K562 (cell line): ENCODE results near the gene NDOR1. TPM values are rescaled to one million over a fixed set of nuclear protein-coding genes. Genes with fewer than 3 reads are reported as not detected.

ENCODE experiments used
- ATF4 ChIP-seq: fragments of 450-650 bp; formaldehyde crosslinking; IDR thresholded peaks from 2 replicates; pipeline ENCODE4 v1.4.0; 2022; ENCODE audit warnings: mild to moderate bottlenecking, moderate library complexity
- CCNT2 ChIP-seq: IDR thresholded peaks from 2 replicates; pipeline ENCODE4 v1.6.1; 2011; ENCODE audit warnings: borderline replicate concordance, low read depth, mild to moderate bottlenecking, moderate library complexity, mixed read lengths, low read length; ENCODE audit not compliant: insufficient read length; ENCODE audit errors: extremely low read depth
- CEBPB ChIP-seq: fragments of 450-650 bp; IDR thresholded peaks from 2 replicates; pipeline ENCODE4 v1.6.1; 2016; ENCODE audit warnings: missing genetic modification characterization, missing compliant biosample characterization
- ELF1 ChIP-seq: fragments of 200-800 bp; sonication (Bioruptor generic); IDR thresholded peaks from 2 replicates; pipeline ENCODE4 v1.6.1; 2016; ENCODE audit warnings: missing genetic modification characterization, missing compliant biosample characterization
- GABPB1 ChIP-seq: sonication (generic); formaldehyde crosslinking; IDR thresholded peaks from 2 replicates; pipeline ENCODE4 v1.8.0; 2022; ENCODE audit warnings: mild to moderate bottlenecking, missing genetic modification reagents
- HNRNPLL ChIP-seq: fragments of 200-400 bp; formaldehyde crosslinking; IDR thresholded peaks from 2 replicates; pipeline ENCODE4 v1.6.1; 2017; ENCODE audit warnings: low read length, low read depth, mild to moderate bottlenecking; ENCODE audit not compliant: poor library complexity, severe bottlenecking
- ILF3 ChIP-seq: fragments of 450-650 bp; IDR thresholded peaks from 2 replicates; pipeline ENCODE4 v1.6.1; 2018; ENCODE audit warnings: antibody characterized with exemption, mild to moderate bottlenecking, moderate library complexity, borderline replicate concordance
- KAT7 ChIP-seq: sonication (generic); formaldehyde crosslinking; IDR thresholded peaks from 2 replicates; pipeline ENCODE4 v1.8.0; 2022; ENCODE audit warnings: missing genetic modification reagents, mild to moderate bottlenecking, borderline replicate concordance
- KLF1 ChIP-seq: fragments of 450-650 bp; IDR thresholded peaks from 2 replicates; pipeline ENCODE4 v1.6.1; 2016; ENCODE audit warnings: missing genetic modification characterization, missing compliant biosample characterization
- LCOR ChIP-seq: sonication (generic); formaldehyde crosslinking; IDR thresholded peaks from 2 replicates; pipeline ENCODE4 v1.8.0; 2022; ENCODE audit warnings: mild to moderate bottlenecking, missing genetic modification reagents
- MTA1 ChIP-seq: fragments of 450-650 bp; IDR thresholded peaks from 2 replicates; pipeline ENCODE4 v1.6.1; 2017; ENCODE audit warnings: borderline replicate concordance
- MYC ChIP-seq, 2 experiments: fragments of 250-450 bp in 1 of 2; sonication (Bioruptor Pico) in 1 of 2; IDR thresholded peaks; 2 replicates each; pipeline versions ENCODE4 v1.5.1 to v1.6.1; 2012 to 2021; ENCODE audit warnings: low read depth in 2 of 2, borderline replicate concordance in 1 of 2, improper control_type of control experiment in 1 of 2, low read length in 1 of 2, mild to moderate bottlenecking in 1 of 2, moderate library complexity in 1 of 2
- RNF2 ChIP-seq: sonication (generic); IDR thresholded peaks from 2 replicates; pipeline ENCODE4 v1.6.1; 2016
- SNAPC5 ChIP-seq: fragments of 250-450 bp; sonication (Bioruptor Pico); IDR thresholded peaks from 2 replicates; pipeline ENCODE4 v1.8.0; 2021; ENCODE audit warnings: moderate library complexity, mild to moderate bottlenecking, inconsistent platforms
- SPI1 ChIP-seq: IDR thresholded peaks from 2 replicates; pipeline ENCODE4 v1.6.1; 2011; ENCODE audit warnings: low read depth, low read length, control low read depth, borderline replicate concordance
- STAT5B ChIP-seq: fragments of 250-450 bp; sonication (Bioruptor Pico); IDR thresholded peaks from 2 replicates; pipeline ENCODE4 v1.8.0; 2021; ENCODE audit warnings: mild to moderate bottlenecking, inconsistent platforms
- YBX1 ChIP-seq: fragments of 450-650 bp; IDR thresholded peaks from 2 replicates; pipeline ENCODE4 v1.7.1; 2016; ENCODE audit warnings: mild to moderate bottlenecking
- ZNF232 ChIP-seq: sonication (generic); formaldehyde crosslinking; IDR thresholded peaks from 2 replicates; pipeline ENCODE4 v1.8.0; 2022; ENCODE audit warnings: mild to moderate bottlenecking, missing genetic modification reagents
- ZNF395 ChIP-seq: fragments of 200-800 bp; sonication (Bioruptor generic); IDR thresholded peaks from 2 replicates; pipeline ENCODE4 v1.6.1; 2017; ENCODE audit warnings: missing genetic modification characterization, missing compliant biosample characterization
- ZNF609 ChIP-seq: sonication (generic); formaldehyde crosslinking; IDR thresholded peaks from 2 replicates; pipeline ENCODE4 v1.8.1; 2023; ENCODE audit warnings: missing genetic modification reagents, mild to moderate bottlenecking, borderline replicate concordance
- polyA plus RNA-seq, 8 experiments: library from polyadenylated mRNA; depleted of rRNA in 4 of 8; stranded (reverse) in 5 of 8; unstranded in 3 of 8; fragments of >200 nt; fragmentation: Nextera tagmentation in 2 of 8; fragmentation: Illumina TruSeq in 1 of 8; extraction: Ambion mirVana in 2 of 8; extraction: Trizol in 1 of 8; gene quantifications; 2 replicates each; pipeline versions ENCODE4 v1.2.1 to v1.2.3, GENCODE V29; 2011 to 2014; ENCODE audit warnings: inconsistent platforms in 1 of 8, missing spikeins in 1 of 8
- total RNA-seq, 7 experiments: library from RNA; depleted of rRNA in 6 of 7; stranded (reverse); fragments of >200 nt in 6 of 7; fragmentation: Illumina TruSeq in 2 of 7; extraction: Trizol in 2 of 7; gene quantifications; 2 replicates each; pipeline versions ENCODE4 v1.2.1 to v1.2.3, GENCODE V29; 2011 to 2021; ENCODE audit warnings: low replicate concordance in 1 of 7

NDOR1 gene
- total and polyA plus RNA-seq, 9 of the 15 experiments (the other 6 are each of a cell fraction or from before 2014, with no cell fraction given): 0.06 to 36.9 (median 6.9) TPM

- TF ChIP-seq SPI1: no peak
- TF ChIP-seq CCNT2: peak; percentile 56
- TF ChIP-seq ELF1 (tag): peak; percentile 96
- TF ChIP-seq KAT7 (CRISPR knock-in tag): no peak
- no peak for TF ChIP-seq CEBPB (tag)
- TF ChIP-seq YBX1: no peak
- TF ChIP-seq LCOR (CRISPR knock-in tag): no peak
- TF ChIP-seq ZNF232 (CRISPR knock-in tag): peak; percentile 75; the same call in 1 of the 2 replicates
- no peak for TF ChIP-seq SNAPC5
- TF ChIP-seq KLF1 (tag): peak; percentile 76
- TF ChIP-seq HNRNPLL: no peak
- no peak for TF ChIP-seq STAT5B (CRISPR knock-in tag)
- 0 out of 2 replicates have a peak, but pooled peaks have one; percentile 22 for TF ChIP-seq RNF2
- TF ChIP-seq GABPB1 (CRISPR knock-in tag): peak; percentile 98
- TF ChIP-seq MYC (IDR thresholded peaks at IDR 0.05; ENCODE audit: low read depth, low read length): peak; percentile 84
- peak; percentile 18; the same call in 1 of the 2 replicates for TF ChIP-seq MYC (CRISPR knock-in tag; IDR thresholded peaks at IDR 0.05; ENCODE audit: borderline replicate concordance, low read depth)
- TF ChIP-seq ATF4 (CRISPR knock-in tag): no peak
- no peak for TF ChIP-seq ZNF609 (CRISPR knock-in tag)
- TF ChIP-seq ILF3: no peak
- TF ChIP-seq ZNF395: peak; percentile 80; the same call in 1 of the 2 replicates
- TF ChIP-seq MTA1: peak; percentile 98
These were observed at the start of gene NDOR1, which contains the start of gene TMEM203 (continued) for GRCh38 chr9:137205126-137206069.
